ENCODE results near the gene TMEM91.

DNA sequence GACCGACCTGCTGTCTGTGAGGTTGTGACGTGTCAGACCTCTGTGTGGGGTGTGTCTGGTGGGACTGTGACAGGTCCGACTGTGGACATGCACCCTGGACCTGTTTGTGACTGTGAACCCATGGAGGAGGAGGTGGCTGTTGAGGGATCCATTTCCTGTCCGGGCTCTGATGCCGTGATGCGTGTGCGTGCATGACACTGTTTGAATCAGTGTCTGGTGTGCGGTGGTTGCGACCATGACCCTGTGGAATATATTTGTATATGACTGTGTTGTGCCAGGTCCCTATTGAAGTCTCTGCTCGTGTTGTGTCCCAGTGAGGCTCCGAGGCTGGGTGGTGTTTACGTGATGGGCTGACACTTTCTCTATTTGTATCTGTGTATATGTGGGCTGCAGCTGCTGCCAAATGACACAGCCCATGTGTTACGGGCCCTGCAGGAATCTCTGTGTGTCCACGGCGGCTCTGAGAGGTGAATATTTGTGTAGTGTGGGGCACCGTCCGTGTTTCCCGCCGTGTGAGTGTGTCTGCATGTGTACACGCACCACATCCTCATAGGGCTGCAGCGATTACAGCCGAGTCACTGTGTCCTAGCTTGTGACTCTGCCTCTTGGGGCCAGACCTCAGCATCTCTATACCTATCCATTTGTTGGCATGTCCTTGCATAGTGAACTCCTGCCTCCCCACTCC is 48.0 kb upstream of the TMEM91 start:
- TF ChIP-seq POLR2AphosphoS5 (IDR thresholded peaks at IDR 0.05) (no peak), POLR2A (IDR thresholded peaks at IDR 0.05) (no peak)
- TF ChIP-seq, protein P1, sequence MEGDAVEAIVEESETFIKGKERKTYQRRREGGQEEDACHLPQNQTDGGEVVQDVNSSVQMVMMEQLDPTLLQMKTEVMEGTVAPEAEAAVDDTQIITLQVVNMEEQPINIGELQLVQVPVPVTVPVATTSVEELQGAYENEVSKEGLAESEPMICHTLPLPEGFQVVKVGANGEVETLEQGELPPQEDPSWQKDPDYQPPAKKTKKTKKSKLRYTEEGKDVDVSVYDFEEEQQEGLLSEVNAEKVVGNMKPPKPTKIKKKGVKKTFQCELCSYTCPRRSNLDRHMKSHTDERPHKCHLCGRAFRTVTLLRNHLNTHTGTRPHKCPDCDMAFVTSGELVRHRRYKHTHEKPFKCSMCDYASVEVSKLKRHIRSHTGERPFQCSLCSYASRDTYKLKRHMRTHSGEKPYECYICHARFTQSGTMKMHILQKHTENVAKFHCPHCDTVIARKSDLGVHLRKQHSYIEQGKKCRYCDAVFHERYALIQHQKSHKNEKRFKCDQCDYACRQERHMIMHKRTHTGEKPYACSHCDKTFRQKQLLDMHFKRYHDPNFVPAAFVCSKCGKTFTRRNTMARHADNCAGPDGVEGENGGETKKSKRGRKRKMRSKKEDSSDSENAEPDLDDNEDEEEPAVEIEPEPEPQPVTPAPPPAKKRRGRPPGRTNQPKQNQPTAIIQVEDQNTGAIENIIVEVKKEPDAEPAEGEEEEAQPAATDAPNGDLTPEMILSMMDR (IDR thresholded peaks at IDR 0.05) = no peak

All from sigmoid colon (tissue), 4 donors.